OCI-LY3 (cell line): Measurements from ENCODE around the gene TTC22.

ENCODE experiments used
- H2AFZ ChIP-seq: fragments of 200-600, 300-600 bp; shearing (Covaris generic); 2 replicates; pipeline ENCODE4 v1.6.0; 2014; ENCODE audit warnings: antibody characterized with exemption, low read depth, low read length
- H3K27ac ChIP-seq: fragments of 200-600, 300-600 bp; sonication (generic); 2 replicates; pipeline ENCODE4 v1.5.1; 2014; ENCODE audit warnings: mild to moderate bottlenecking, low read length, moderate library complexity, mixed read lengths
- H3K27me3 ChIP-seq: fragments of 200-600, 300-600 bp; sonication (generic); 2 replicates; pipeline ENCODE4 v1.6.1; 2014; ENCODE audit warnings: low read depth, low read length, mixed read lengths
- H3K36me3 ChIP-seq: fragments of 200-600, 300-600 bp; sonication (generic); replicated peaks from 2 replicates; pipeline ENCODE3; 2014; ENCODE audit warnings: low read depth, low read length, mixed read lengths
- H3K4me1 ChIP-seq: fragments of 300-600, 200-600 bp; sonication (generic); 2 replicates; pipeline ENCODE4 v1.6.1; 2014; ENCODE audit warnings: low read length, mixed read lengths
- H3K4me2 ChIP-seq: fragments of 200-600, 300-600 bp; sonication (generic); 2 replicates; pipeline ENCODE4 v1.6.1; 2014; ENCODE audit warnings: low read length, mixed read lengths
- H3K4me3 ChIP-seq: fragments of 300-600, 200-600 bp; sonication (generic); 2 replicates; pipeline ENCODE4 v1.5.1; 2014; ENCODE audit warnings: antibody characterized with exemption, mild to moderate bottlenecking, low read length, moderate library complexity
- H3K79me2 ChIP-seq: fragments of 300-600, 200-600 bp; shearing (Covaris generic); 2 replicates; pipeline ENCODE4 v1.6.1; 2014; ENCODE audit warnings: mild to moderate bottlenecking, low read length, mixed read lengths
- H3K9ac ChIP-seq: fragments of 300-600, 200-600 bp; shearing (Covaris generic); 2 replicates; pipeline ENCODE4 v1.6.0; 2014; ENCODE audit warnings: mild to moderate bottlenecking, low read length, moderate library complexity
- H3K9me3 ChIP-seq: fragments of 200-600, 300-600 bp; shearing (Covaris generic); 2 replicates; pipeline ENCODE4 v1.6.1; 2014; ENCODE audit warnings: low read length, mixed read lengths; ENCODE audit not compliant: insufficient read depth
- H4K20me1 ChIP-seq: fragments of 200-600, 300-600 bp; sonication (generic); 2 replicates; pipeline ENCODE4 v1.6.1; 2016; ENCODE audit warnings: low read length, mixed read lengths; ENCODE audit not compliant: insufficient read depth
- EZH2phosphoT487 ChIP-seq: fragments of 200-600 bp; shearing (Covaris generic); IDR thresholded peaks from 2 replicates; pipeline ENCODE4 v1.6.1; 2018; ENCODE audit warnings: antibody characterized with exemption, mixed run types, low read depth
- TF ChIP-seq, protein P1 (sequence below): fragments of 200-600, 300-600 bp; sonication (generic); IDR thresholded peaks from 2 replicates; pipeline ENCODE4 v1.5.1; 2014; ENCODE audit warnings: antibody characterized with exemption, low read length, low read depth

TTC22 gene

DNA sequence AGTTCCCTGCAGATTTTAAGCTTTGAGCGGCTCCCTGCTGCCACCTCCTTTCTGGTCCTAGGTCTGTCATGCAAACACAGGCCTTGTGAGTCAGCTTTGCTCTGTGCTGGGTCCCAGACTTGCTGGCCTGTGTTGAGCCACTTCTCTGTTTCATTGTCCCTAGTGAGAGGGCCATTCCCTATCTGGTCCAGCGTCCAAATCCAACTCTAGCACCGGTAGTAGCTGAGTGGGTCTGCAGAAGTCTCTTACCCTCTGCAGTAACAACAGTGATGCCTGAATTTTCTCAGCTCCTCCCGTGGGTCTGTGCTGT lies 5.8 kb downstream of the TTC22 start:
- TF ChIP-seq, protein P1, sequence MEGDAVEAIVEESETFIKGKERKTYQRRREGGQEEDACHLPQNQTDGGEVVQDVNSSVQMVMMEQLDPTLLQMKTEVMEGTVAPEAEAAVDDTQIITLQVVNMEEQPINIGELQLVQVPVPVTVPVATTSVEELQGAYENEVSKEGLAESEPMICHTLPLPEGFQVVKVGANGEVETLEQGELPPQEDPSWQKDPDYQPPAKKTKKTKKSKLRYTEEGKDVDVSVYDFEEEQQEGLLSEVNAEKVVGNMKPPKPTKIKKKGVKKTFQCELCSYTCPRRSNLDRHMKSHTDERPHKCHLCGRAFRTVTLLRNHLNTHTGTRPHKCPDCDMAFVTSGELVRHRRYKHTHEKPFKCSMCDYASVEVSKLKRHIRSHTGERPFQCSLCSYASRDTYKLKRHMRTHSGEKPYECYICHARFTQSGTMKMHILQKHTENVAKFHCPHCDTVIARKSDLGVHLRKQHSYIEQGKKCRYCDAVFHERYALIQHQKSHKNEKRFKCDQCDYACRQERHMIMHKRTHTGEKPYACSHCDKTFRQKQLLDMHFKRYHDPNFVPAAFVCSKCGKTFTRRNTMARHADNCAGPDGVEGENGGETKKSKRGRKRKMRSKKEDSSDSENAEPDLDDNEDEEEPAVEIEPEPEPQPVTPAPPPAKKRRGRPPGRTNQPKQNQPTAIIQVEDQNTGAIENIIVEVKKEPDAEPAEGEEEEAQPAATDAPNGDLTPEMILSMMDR: no peak
- TF ChIP-seq EZH2phosphoT487: no peak
- Histone ChIP-seq H3K4me2 (no peak overlapping the region), H3K4me3 (no peak overlapping the region), H3K4me1 (peaks cover 13% of the 10 kb centered on the region), H3K27me3 (no peaks in the 10 kb centered on the region), H3K36me3 (no peaks in the 10 kb centered on the region), H3K79me2 (no peaks in the 10 kb centered on the region), H3K27ac (no peak overlapping the region), H2AFZ (no peak overlapping the region), H3K9ac (no peak overlapping the region), H3K9me3 (no peaks in the 10 kb centered on the region), H4K20me1 (no peaks in the 10 kb centered on the region)

DNA sequence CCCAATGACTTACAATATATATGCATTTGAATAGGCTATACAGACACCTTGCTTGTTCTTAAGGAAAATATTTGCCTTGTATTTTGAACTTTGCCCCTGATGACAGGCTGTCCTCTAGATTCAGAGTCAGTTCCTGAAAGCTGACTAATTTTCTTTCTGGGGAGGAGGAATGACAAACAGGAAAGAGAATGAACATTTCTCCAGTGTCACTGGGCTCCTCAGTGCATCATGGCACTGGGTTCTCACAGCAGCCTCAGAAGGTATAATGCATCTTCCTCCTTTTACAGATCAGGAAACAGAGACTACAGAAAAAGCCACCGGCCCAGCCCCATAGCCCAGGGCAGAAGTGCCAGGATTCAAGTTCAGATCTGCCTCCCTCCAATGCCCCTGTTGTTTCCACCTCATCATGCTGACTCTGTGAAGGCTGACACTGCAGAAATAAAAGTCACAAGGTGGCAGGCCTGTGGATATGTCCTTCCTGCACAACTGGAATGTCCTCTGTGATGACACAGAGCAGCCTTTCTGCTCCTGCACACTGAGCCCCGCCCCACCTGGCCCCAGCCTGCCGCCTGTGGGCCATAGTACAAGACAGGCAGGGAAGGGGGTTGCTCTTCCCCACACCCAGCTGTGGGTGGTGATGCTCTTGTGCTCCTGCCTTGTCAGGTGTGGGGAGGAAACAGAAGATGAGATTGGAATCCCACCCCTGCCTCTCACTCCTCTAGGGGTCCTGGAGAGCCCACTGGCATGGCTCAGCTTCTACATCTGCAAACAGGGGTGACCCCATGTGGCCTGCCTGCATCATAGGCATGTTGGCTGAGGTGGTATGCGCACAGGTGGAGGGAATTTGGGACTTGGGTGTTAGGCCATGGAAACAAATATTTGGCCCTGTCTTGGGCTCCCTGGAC lies 6.4 kb downstream of the TTC22 start:
- Histone ChIP-seq H4K20me1 (no peaks in the 10 kb centered on the region), H3K4me2 (no peak overlapping the region), H3K79me2 (no peaks in the 10 kb centered on the region), H3K4me1 (peaks cover 13% of the 10 kb centered on the region), H3K9ac (no peak overlapping the region), H3K9me3 (no peaks in the 10 kb centered on the region), H3K27me3 (no peaks in the 10 kb centered on the region), H3K27ac (no peak overlapping the region), H3K36me3 (no peaks in the 10 kb centered on the region), H3K4me3 (no peak overlapping the region), H2AFZ (no peak overlapping the region)
- TF ChIP-seq, protein P1: no peak
- no peak for TF ChIP-seq EZH2phosphoT487

DNA sequence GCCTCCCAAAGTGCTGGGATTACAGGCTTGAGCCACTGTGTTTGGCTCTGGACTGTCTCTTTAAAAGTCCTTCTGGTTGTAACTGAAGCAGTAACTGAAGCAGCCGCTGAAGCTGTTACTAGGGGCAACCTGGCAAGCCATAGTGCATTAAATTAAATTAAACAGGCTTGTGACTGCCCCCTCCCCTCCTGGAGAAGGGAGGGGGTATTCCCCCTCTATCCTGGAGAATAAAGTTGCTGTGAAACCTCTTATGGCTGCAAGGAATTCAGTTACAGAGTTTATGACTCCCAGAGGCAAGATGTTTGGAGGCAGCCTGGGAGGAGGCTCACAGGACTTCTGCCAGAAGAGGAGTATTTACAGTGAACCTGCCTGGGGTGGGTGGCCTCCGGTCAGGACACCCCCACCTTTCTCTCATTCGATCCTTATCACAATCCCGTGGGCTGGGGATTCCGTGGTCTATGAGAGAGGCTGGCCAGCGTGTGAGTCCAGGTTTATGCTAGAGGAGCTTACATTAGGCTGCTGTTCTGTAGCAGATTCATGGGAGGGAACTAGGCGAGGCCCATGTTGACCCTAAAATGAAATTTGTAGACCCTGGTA lies 8.3 kb downstream of the TTC22 start:
- H4K20me1 ChIP-seq: no peaks in the 10 kb centered on the region
- no peaks in the 10 kb centered on the region for H3K79me2 ChIP-seq
- H3K4me1 ChIP-seq: no peaks in the 10 kb centered on the region
- TF ChIP-seq, protein P1: no peak
- no peak for TF ChIP-seq EZH2phosphoT487
- no peak overlapping the region for H3K4me3 ChIP-seq
- H3K4me2 ChIP-seq: no peak overlapping the region
- no peak overlapping the region for H2AFZ ChIP-seq
- H3K9me3 ChIP-seq: no peaks in the 10 kb centered on the region
- no peaks in the 10 kb centered on the region for H3K27me3 ChIP-seq
- no peak overlapping the region for H3K27ac ChIP-seq
- H3K36me3 ChIP-seq: no peaks in the 10 kb centered on the region
- no peak overlapping the region for H3K9ac ChIP-seq

DNA sequence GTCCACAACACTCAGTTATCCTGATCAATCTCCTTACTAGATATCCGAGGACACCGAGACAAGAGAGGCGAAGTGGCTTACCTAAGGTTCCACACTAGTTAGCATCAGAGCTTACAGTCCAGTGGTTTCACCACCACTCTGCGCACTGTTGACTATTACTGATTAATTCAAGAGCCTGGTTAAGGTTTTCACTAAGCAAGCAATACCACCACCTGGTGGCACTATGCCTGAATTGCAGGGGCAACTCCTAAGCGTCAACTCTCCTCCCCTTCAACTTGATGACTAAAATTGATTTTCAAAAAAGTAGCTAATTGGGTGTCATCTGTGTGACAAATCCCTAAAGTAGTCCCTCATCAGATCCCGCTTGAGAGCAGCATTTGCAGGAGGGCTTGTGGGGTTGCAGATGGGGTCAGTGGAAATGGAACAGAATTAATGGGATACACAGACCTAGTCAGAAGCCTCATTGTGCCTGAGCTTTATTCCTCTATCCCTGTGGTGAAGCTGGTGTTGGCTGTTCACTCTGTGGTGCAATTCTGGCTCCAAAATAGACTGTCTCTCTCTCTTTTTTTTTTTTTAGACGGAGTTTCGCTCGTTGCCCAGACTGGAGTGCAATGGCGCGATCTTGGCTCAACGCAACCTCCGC lies 9.1 kb downstream of the TTC22 start:
- Histone ChIP-seq H3K4me2 (no peak overlapping the region), H3K4me1 (no peaks in the 10 kb centered on the region), H3K36me3 (no peaks in the 10 kb centered on the region), H4K20me1 (no peaks in the 10 kb centered on the region), H3K27me3 (no peaks in the 10 kb centered on the region), H3K79me2 (no peaks in the 10 kb centered on the region), H3K4me3 (no peak overlapping the region), H3K27ac (no peak overlapping the region), H2AFZ (no peak overlapping the region), H3K9ac (no peak overlapping the region), H3K9me3 (no peaks in the 10 kb centered on the region)
- no peak for TF ChIP-seq EZH2phosphoT487
- TF ChIP-seq, protein P1: peak; percentile 73
